ENCODE data around the gene IFI30.

IFI30 gene

GRCh38 chr19:18161636-18162002 is 12.0 kb upstream of the IFI30 start:
- peak; percentile 4 for TF ChIP-seq CTCF (IDR thresholded peaks at IDR 0.05; ENCODE audit: insufficient read depth, low read depth, low read length, missing control alignments)
- DNase-seq (ENCODE audit: low read depth): no peak
- peak overlapping the region; percentile 30 for H3K4me3 ChIP-seq (ENCODE audit: low read length)

- TF ChIP-seq CTCF (IDR thresholded peaks at IDR 0.05; ENCODE audit: insufficient read depth, low read depth, low read length, missing control alignments): no peak
Observed at GRCh38 chr19:18164072-18164471, 9.5 kb upstream of the IFI30 start.

GRCh38 chr19:18165794-18166544 is 7.6 kb upstream of the IFI30 start:
- no peak for TF ChIP-seq CTCF (IDR thresholded peaks at IDR 0.05; ENCODE audit: insufficient read depth, low read depth, low read length, missing control alignments)
- no peak overlapping the region for H3K4me3 ChIP-seq (ENCODE audit: low read length)
- no peak for DNase-seq (ENCODE audit: low read depth)

More at GRCh38 chr19:18164072-18164471, 9.5 kb upstream of the IFI30 start:
- H3K4me3 ChIP-seq (ENCODE audit: low read length): no peak overlapping the region
- no peak for DNase-seq (ENCODE audit: low read depth)

GRCh38 chr19:18167011-18167410 is 6.6 kb upstream of the IFI30 start:
- no peak for TF ChIP-seq CTCF (IDR thresholded peaks at IDR 0.05; ENCODE audit: insufficient read depth, low read depth, low read length, missing control alignments)
- H3K4me3 ChIP-seq (ENCODE audit: low read length): no peak overlapping the region

GRCh38 chr19:18167975-18168645 is 5.5 kb upstream of the IFI30 start:
- no peak for DNase-seq (ENCODE audit: low read depth)
- TF ChIP-seq CTCF (IDR thresholded peaks at IDR 0.05; ENCODE audit: insufficient read depth, low read depth, low read length, missing control alignments): peak; percentile 73
- no peak overlapping the region for H3K4me3 ChIP-seq (ENCODE audit: low read length)

More at GRCh38 chr19:18167011-18167410, 6.6 kb upstream of the IFI30 start:
- DNase-seq (ENCODE audit: low read depth): no peak

GRCh38 chr19:18168673-18169381 is 4.8 kb upstream of the IFI30 start:
- no peak for DNase-seq (ENCODE audit: low read depth)
- H3K4me3 ChIP-seq (ENCODE audit: low read length): no peak overlapping the region
- TF ChIP-seq CTCF (IDR thresholded peaks at IDR 0.05; ENCODE audit: insufficient read depth, low read depth, low read length, missing control alignments): no peak

Data from epithelial cell of esophagus (primary cell).